ENCODE data around the gene SCTR.

The SCTR gene

GRCh38 chr2:119486886-119487285, 37.4 kb downstream of the SCTR start:
- DNase-seq, result no peak

DNA sequence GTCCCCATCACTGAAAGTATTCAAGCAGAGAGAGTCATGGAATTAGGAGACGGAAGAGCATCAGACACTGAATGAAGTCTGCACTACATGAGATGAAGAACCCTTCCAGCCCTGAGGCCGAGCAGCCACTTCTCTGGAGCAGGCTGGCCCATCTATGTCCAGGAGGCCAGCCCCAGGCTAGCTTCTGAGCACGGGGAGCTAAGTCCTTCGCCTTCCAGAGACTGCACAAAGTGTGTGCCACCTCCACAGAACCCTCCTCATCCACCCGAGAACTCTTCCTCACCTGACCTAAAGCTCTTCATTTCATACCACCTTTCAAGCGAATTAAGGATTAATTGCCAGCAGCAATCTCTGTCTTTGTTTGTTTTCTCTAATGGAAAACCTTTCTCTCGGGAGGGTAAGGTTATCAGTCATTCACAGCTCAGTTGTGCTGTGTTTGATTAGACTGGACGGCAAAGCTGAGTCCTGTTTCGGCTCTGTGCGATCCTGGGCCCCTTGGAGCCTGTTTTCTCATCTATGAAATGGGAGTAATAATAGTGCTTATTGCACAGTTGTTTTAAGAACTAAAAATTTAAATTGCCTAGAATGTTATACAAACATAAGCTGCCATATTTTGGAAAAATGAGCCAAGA, 38.0 kb downstream of the SCTR start:
- DNase-seq, result no peak

DNA sequence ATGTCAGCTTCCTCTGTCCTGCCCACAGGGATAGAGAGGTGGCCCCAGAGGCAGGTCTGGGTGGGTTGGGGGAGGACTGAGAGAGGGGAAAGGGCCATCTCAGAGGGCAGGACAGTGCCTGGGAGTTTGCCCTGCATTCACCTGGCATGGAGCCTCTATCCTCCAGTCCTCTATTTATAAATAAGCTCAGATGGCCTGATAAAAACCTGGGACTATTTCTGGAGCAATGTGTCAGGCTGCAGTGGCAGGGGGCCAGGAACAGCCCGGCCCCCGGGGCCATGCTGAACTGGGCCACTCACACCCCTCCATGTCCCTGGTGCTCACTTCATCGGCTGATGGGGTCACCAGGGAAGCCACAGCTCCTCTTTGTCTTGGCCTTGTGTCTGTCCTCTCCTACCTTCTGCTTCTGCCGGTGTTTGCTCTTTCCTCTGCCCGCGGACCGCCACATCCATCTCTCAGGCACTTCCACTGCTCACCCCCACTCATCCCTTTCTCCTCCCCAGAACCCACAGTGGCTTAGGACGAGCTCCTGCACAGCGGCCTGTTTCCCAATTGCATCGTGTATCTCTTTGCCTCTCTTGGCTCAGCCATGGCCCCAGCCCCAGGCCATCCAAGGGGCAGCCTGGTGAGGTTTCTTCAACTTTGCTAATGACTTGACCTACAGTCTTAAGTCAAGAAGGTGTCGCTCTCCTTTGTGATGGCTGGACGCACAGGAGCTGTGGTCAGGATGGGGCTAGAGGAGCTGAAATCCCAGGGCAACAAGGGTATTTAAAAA, 38.8 kb downstream of the SCTR start:
- DNase-seq, result no peak

- DNase-seq, result no peak
These were observed 39.4 kb downstream of the SCTR start for GRCh38 chr2:119484834-119485233.

DNA sequence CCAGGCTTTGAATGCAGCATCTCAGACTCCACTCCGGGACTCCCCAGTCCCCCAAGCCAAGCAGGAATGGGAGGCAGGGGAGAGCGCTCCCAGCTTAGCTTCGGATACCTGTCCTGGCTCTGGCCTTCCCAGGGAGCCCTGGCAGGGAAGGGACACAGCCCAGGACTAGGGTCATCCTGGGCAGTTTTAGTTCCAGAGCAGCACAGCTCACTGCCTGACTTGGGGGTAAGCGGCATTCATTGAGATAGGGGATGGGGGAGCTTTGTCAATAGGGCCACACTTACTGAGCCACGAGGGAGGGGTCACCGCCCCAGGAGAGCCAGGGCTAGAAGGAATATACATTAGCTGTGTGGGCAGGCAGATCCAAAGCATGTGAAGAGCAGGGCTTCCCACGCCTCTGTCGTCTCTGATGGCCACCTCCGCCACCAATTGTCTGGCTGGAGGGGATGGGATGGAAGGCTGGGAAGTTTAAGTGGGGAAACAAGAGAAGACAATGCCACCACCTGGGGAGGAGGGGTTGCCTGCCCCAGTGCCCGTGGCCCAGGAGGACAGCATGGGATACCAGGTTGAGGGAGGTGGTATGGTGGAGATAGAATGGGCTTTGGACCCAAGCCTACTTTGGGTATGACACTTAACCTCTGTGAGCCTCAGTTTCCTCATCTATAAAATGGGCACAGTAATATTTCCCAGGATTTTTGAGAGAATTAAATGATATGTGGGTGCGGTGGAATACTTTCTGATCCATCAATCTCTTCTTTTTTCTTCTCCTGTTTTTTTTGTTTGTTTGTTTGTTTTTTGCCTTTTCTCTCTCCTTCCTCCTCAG, 40.2 kb downstream of the SCTR start:
- no peak for DNase-seq

DNA sequence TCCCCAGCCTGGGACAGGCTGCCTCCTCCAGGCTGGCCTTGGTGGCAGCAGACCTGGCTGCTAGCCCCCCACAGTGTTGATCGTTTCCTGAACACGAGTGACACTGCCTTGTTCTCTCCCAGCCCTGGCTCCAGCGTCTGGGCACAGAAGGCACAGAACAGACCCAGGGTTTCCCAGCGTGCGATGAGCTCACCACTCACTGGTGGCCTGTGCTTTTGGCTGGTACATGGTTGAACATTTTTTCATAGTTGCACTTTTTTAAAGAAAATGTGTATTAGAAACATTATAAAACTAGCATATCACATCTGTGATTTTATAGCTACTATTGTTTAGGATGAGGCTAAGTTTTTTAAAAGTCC, 40.9 kb downstream of the SCTR start:
- DNase-seq, result no peak

DNA sequence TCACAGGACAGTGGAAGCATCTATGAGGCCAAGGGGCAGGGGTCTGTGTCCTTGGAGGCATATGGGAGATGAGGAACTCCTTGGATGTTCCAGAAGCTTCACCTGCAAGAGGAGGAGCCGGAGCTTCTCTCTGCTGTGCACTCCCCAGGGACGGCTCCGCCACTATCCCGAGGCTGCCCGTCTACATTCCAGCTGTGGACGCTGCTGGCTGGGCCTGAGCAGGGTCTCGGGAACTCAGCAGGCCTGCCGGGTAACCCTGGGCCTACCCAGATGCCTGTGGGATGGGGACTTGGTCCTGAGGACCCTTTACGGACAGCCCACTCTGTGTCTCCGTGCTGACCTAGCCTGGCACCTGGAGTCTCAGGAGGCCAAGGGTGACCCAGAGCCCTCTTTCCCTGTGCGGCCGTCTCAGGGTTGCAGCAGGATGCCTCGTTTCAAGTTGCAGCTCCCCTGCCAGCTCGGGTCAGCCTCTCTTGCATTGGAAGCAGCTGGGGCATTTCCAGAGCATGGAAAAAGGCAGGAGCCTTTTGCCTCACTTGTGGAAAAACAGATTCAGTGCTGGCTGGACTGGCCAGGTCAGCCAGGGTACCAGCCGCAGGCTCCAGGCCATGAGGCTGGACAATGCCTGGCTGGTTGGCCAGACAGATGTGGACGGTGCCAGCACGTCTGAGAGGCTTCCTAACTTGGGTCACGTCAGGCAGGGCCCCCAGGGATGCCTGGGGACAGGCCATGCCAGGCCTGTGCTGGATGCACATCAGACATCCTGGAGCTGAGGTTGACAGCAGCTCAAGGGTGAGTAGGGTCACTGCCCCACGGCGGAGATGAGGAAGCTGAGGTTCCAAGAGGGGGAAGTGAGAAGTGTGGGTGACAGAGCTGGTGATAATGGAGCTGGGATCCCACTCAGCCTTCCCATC, 41.5 kb downstream of the SCTR start:
- no peak for DNase-seq

GRCh38 chr2:119481501-119482455, 42.5 kb downstream of the SCTR start:
- DNase-seq, result no peak

DNA sequence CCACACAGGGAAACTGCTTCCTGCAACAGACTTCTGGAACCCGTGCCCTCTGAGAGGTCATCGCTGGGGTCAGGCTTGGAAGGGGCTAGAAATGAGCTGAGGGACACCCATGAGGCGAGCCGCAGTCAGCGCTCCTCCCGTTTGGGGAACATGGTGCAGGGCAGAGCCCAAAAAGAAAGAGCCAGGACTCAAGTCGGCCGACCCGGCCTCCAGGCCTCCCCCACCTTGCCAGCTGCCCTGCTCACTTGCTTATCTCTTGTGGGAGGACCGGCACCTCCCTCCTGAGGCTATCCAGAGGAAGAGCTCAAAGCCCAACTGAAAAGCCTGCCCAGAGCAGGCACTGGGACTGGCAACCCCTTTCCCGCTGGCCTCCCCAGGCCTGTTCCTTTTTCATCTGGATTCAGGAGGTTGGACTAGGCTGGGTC, 43.6 kb downstream of the SCTR start:
- DNase-seq, result no peak

DNA sequence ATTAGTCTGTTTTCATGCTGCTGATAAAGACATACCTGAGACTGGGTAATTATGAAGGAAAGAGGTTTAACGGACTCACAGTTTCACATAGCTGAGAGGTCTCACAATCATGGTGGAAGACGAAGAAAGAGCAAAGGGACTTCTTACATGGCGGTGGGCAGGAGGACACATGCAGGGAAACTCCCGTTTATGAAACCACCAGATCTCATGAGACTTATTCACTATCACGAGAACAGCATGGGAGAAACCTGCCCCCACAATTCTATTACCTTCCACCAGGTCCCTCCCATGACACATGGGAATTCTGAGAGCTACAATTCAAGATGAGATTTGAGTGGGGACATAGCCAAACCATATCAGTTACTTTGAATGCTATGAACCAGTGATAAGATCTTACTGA, 44.1 kb downstream of the SCTR start:
- no peak for DNase-seq

GRCh38 chr2:119478978-119479295, 45.3 kb downstream of the SCTR start:
- DNase-seq, result no peak

DNA sequence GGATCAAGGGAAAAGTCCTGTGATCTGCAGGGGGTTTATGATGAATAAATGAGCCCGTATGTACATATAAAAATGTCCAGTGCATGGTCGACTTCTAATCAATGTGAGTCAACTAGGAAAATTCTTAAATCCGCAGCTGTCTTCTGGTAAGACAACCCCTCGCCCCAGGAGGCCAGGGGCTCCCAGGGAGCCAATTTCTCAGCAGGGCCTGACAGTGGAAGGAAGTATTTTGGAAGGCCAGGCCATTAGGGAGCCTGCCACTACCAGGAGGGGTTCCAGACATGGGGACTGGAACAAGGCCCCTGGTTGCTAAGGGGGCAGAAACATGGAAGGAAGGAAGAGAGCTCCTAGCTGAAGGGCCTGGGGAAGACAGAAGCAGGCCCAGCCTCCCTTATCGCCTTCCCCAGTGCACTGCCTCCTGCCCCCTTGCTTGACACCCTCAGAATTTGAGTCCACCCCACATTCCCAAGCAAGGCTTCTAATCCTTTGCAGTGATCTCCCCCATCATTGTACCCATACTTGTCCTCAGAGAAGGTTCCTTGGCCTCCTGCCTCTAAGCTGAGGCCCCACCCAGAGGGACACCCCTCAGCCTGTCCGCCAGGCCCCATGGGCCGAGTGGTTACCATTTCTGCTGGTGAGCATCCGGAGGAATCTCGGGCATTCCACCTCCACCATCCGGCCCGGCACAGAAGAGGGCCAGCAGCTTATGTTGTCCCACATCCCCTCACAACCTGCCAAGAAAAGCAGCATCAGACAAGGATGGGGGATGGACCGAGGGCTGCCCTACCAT, 45.9 kb downstream of the SCTR start:
- DNase-seq, result no peak

DNA sequence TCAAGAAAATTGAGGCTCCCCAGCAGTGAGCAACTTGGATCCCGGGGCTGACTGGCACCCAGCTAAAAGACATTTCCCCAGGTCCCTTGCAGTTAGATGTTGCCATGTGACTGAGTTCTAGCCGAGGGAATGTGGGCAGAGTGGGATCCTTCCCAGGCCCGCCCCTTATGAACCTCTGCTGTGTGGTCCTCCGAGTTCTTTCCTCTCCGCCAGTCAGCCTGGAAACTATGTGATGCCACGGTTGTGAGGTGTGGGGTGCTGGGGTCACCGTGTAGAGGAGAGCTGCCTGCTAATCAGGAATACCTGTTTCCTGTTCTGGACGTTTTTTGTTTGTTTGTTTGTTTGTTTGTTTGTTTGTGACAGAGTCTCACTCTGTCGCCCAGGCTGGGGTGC, 47.2 kb downstream of the SCTR start:
- no peak for DNase-seq

DNA sequence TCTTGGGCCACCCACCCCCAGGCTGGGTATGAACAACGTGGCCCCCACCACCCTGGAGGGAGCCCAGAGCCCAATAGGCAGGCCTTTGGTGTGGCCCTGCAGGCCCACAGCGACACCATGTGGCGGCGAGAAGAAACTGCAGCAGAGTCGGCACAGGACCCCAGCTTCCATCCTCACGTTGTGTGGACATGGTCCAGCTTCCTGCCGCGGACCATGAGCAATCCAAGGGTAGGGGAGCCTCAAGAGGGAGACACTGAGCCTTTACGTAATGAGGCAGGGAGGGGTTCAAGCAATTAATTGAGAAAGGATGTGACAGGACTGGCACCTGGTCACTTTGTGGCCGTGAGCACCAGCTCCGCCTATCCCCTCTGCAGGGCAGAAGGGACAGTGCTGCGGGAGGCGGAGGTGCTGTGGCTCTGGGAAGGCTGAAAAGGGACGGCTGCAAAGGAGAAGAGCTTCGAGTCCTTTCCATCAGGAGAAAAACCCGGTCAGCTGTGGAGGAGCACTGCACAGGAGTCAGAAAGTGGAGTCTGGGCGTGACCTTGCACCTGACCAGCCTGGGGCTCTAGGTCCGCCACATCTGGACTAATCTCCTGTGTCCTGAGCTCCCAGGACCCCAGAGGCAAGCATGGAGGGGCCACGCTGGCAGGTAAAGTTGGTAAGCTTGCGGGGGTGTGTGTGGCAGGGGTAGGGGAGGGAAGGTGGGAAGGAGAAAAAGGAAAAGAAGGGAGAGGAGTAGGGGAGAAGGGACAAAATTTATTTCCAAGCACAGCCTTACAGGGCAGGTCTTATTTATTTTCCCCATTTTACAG, 47.8 kb downstream of the SCTR start:
- DNase-seq, result no peak

GRCh38 chr2:119475857-119476244, 48.4 kb downstream of the SCTR start:
- no peak for DNase-seq

GRCh38 chr2:119475225-119475856, 48.9 kb downstream of the SCTR start:
- DNase-seq, result no peak

GRCh38 chr2:119474371-119475224, 49.7 kb downstream of the SCTR start:
- no peak for DNase-seq

DNA sequence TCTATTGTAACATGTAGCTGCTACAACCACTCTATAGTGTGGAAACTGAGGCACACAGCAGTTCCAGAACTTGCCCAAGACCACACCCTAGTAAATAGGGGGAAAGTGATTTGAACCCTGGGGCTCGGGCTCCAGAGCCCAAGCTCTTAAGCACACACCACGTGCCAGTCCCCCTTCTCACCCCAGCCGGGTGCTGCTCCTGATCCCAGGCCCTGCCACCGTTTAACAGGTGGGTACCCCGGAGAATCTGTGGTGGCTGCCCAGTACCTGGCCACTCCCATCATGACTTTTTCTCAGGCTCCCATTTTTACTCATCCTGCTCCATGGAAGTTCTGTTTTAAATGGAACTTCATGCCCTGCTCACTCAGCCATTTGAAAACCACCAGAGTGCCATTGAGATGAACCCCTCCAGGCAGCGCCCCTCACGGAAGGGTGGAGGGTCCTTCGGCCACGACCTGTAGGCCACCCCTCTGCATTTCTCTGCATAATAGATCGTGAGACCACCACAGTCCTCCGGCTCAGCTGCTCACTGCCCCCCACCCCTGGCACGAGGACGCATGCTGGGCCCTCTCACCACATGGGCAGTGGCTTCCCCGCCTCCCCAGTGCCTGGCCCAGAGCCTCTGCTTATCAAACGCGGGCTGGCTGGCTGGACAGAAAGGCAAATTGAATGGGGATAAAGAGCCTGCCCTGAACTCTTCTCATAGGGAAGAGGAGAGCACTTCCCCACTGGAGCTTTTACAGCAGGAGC, 50.5 kb downstream of the SCTR start:
- no peak for DNase-seq

Data from activated gamma-delta T cell (primary cell).